SK-N-SH (cell line): ENCODE data around the gene PRELID1. TPM values are rescaled to one million over a fixed set of nuclear protein-coding genes. Genes with fewer than 3 reads are reported as not detected.

ENCODE experiments used
- CTCF ChIA-PET: fragments of 300-600, 350-600 bp; formaldehyde crosslinking; extraction: SDS; loops from one replicate; lab custom pipeline; 2021; lab: Yijun Ruan, JAX
- POLR2A ChIA-PET: fragments of 350-600 bp; sonication (Branson Sonifier 250); formaldehyde crosslinking; extraction: SDS; loops from one replicate; lab custom pipeline; 2020; ENCODE audit warnings: antibody characterized with exemption, inconsistent platforms; lab: Yijun Ruan, JAX
- DNase-seq: peaks from one replicate; pipeline ENCODE4 v3.0.0; 2012
- H2AFZ ChIP-seq: fragments of 200-600 bp; sonication (generic); 2 replicates; pipeline ENCODE4 v1.8.1; 2016; ENCODE audit warnings: antibody characterized with exemption, mild to moderate bottlenecking, low read depth
- H3F3A ChIP-seq: fragments of 200-600 bp; sonication (generic); replicated peaks from 2 replicates; pipeline ENCODE3; 2016; ENCODE audit warnings: antibody characterized with exemption, mild to moderate bottlenecking; ENCODE audit not compliant: insufficient read depth
- H3K27ac ChIP-seq, 2 experiments: fragments of 200-500 bp in 1 of 2; fragments of 200-600 bp in 1 of 2; sonication (Bioruptor generic) in 1 of 2; sonication (generic), shearing (Covaris generic) in 1 of 2; 2 replicates each; pipeline versions ENCODE4 v1.5.1 to v1.6.1; 2014 to 2016; ENCODE audit warnings: low read depth in 2 of 2, inconsistent platforms in 1 of 2, low read length in 1 of 2, mild to moderate bottlenecking in 1 of 2, mixed read lengths in 1 of 2
- H3K27me3 ChIP-seq: fragments of 200-600 bp; sonication (generic), shearing (Covaris generic); 2 replicates; pipeline ENCODE4 v1.6.1; 2016; ENCODE audit warnings: mixed run types; ENCODE audit not compliant: insufficient read depth
- H3K36me3 ChIP-seq, 2 experiments: fragments of 200-500 bp in 1 of 2; fragments of 200-600 bp in 1 of 2; sonication (Bioruptor generic) in 1 of 2; sonication (generic) in 1 of 2; replicated peaks in 1 of 2; 2 replicates each; pipeline versions ENCODE3 to v1.5.1; 2014 to 2016; ENCODE audit warnings: low read length in 1 of 2, mild to moderate bottlenecking in 1 of 2; ENCODE audit not compliant: insufficient read depth in 2 of 2, control insufficient read depth in 1 of 2
- H3K4me1 ChIP-seq, 2 experiments: fragments of 200-500 bp in 1 of 2; fragments of 200-600 bp in 1 of 2; sonication (Bioruptor generic) in 1 of 2; sonication (generic), shearing (Covaris generic) in 1 of 2; 2 replicates each; pipeline versions ENCODE4 v1.5.1 to v1.6.1; 2014 to 2016; ENCODE audit warnings: low read depth in 1 of 2, low read length in 1 of 2, mixed run types in 1 of 2; ENCODE audit not compliant: insufficient read depth in 2 of 2, control insufficient read depth in 1 of 2
- H3K4me2 ChIP-seq: fragments of 200-600 bp; sonication (generic), shearing (Covaris generic); 2 replicates; pipeline ENCODE4 v1.6.1; 2017; ENCODE audit warnings: mixed run types
- H3K4me3 ChIP-seq, 2 experiments: fragments of 200-500 bp in 1 of 2; fragments of 200-600 bp in 1 of 2; sonication (Bioruptor generic) in 1 of 2; sonication (generic), shearing (Covaris generic) in 1 of 2; 2 replicates each; pipeline versions ENCODE4 v1.5.1 to v1.8.1; 2014 to 2016; ENCODE audit warnings: low read depth in 2 of 2, inconsistent platforms in 1 of 2, low read length in 1 of 2, mild to moderate bottlenecking in 1 of 2, mixed read lengths in 1 of 2, moderate library complexity in 1 of 2
- H3K79me2 ChIP-seq: fragments of 200-600 bp; sonication (generic); 2 replicates; pipeline ENCODE4 v1.8.1; 2017; ENCODE audit warnings: mild to moderate bottlenecking; ENCODE audit not compliant: insufficient read depth
- H3K9ac ChIP-seq: fragments of 200-600 bp; sonication (generic); 2 replicates; pipeline ENCODE4 v1.6.1; 2017; ENCODE audit warnings: mixed run types
- H3K9me2 ChIP-seq: fragments of 200-600 bp; sonication (generic); 2 replicates; pipeline ENCODE4 v1.6.1; 2017; ENCODE audit warnings: mixed run types
- H3K9me3 ChIP-seq: fragments of 200-600 bp; sonication (generic); 2 replicates; pipeline ENCODE4 v1.6.1; 2017; ENCODE audit warnings: mixed run types, mild to moderate bottlenecking, moderate library complexity
- H4K20me1 ChIP-seq: fragments of 200-600 bp; sonication (generic); 2 replicates; pipeline ENCODE4 v1.6.1; 2017; ENCODE audit warnings: mild to moderate bottlenecking, mixed run types; ENCODE audit not compliant: insufficient read depth
- CHD2 ChIP-seq: fragments of 150-350 bp; IDR thresholded peaks from 2 replicates; pipeline ENCODE4 v1.6.1; 2018; ENCODE audit warnings: low read length; ENCODE audit not compliant: partially characterized antibody
- CTCF ChIP-seq: fragments of 200-600 bp; sonication (generic); IDR thresholded peaks from 2 replicates; pipeline ENCODE4 v1.6.1; 2017; ENCODE audit warnings: antibody characterized with exemption, mild to moderate bottlenecking, moderate library complexity
- FOXM1 ChIP-seq: IDR thresholded peaks from 2 replicates; pipeline ENCODE4 v1.4.0; 2012; ENCODE audit warnings: low read depth, mild to moderate bottlenecking
- GABPA ChIP-seq: IDR thresholded peaks from 2 replicates; pipeline ENCODE4 v1.4.0; 2012; ENCODE audit warnings: low read depth, mild to moderate bottlenecking
- GATA2 ChIP-seq: sonication (generic); formaldehyde crosslinking; IDR thresholded peaks from 2 replicates; pipeline ENCODE4 v1.5.0; 2020; ENCODE audit warnings: mild to moderate bottlenecking, missing genetic modification reagents
- IRF3 ChIP-seq: fragments of 150-350 bp; IDR thresholded peaks from 2 replicates; pipeline ENCODE4 v1.6.1; 2016; ENCODE audit warnings: mild to moderate bottlenecking, low read depth, low read length
- MAX ChIP-seq: IDR thresholded peaks from 2 replicates; pipeline ENCODE4 v1.4.0; 2012; ENCODE audit warnings: low read depth
- MEF2A ChIP-seq: IDR thresholded peaks from 2 replicates; pipeline ENCODE4 v1.4.0; 2012; ENCODE audit warnings: low read depth, borderline replicate concordance
- REST ChIP-seq: IDR thresholded peaks from 2 replicates; pipeline ENCODE4 v1.6.1; 2012; ENCODE audit warnings: mild to moderate bottlenecking, low read depth, low read length, moderate library complexity
- SIN3A ChIP-seq: IDR thresholded peaks from 2 replicates; pipeline ENCODE4 v1.6.1; 2012; ENCODE audit warnings: low read depth, mild to moderate bottlenecking, low read length, moderate library complexity, borderline replicate concordance
- SMC3 ChIP-seq: IDR thresholded peaks from 2 replicates; pipeline ENCODE4 v1.6.1; 2012; ENCODE audit warnings: low read depth, low read length, improper control_type of control experiment
- TCF12 ChIP-seq: IDR thresholded peaks from 2 replicates; pipeline ENCODE4 v1.4.0; 2012
- USF1 ChIP-seq: IDR thresholded peaks from 2 replicates; pipeline ENCODE4 v1.4.0; 2012; ENCODE audit warnings: low read depth, borderline replicate concordance
- ZBTB33 ChIP-seq: IDR thresholded peaks from 2 replicates; pipeline ENCODE4 v1.4.0; 2012; ENCODE audit warnings: low read depth, borderline replicate concordance
- WGBS: methylation state at CpG from one replicate; pipeline ENCODE4 v1.1.6; 2017; ENCODE audit warnings: low lambda C conversion rate; 5-methylcytosine and 5-hydroxymethylcytosine counted together
- polyA plus RNA-seq, 3 experiments: library from polyadenylated mRNA; depleted of rRNA; stranded (reverse); fragments of >200 nt; gene quantifications; 2 replicates each; pipeline ENCODE4 v1.2.3, GENCODE V29; 2012

The PRELID1 gene
- polyA plus RNA-seq, 1 of the 3 experiments (the other 2 are of a cell fraction): 344 TPM

- TF ChIP-seq REST: no peak
- no peak for TF ChIP-seq USF1
- no peak for TF ChIP-seq IRF3
- TF ChIP-seq FOXM1: no peak
These were observed 26.3 kb downstream of the PRELID1 start (continued) for GRCh38 chr5:177329883-177330282.

GRCh38 chr5:177330991-177331842 lies 27.6 kb downstream of the PRELID1 start:
- H3K36me3 ChIP-seq: peaks cover 3 to 68% of the 10 kb centered on the region in 2 experiments
- 0 out of 4 replicates have a peak, but pooled peaks cover 0 to 2% of the 10 kb centered on the region in 2 experiments for H3K4me1 ChIP-seq
- no peaks in the 10 kb centered on the region for H3K9me3 ChIP-seq
- no peak overlapping the region for H3K4me3 ChIP-seq
- no peak overlapping the region for H2AFZ ChIP-seq
- no peak overlapping the region for H3K4me2 ChIP-seq
- no peaks in the 10 kb centered on the region for H4K20me1 ChIP-seq
- H3K27me3 ChIP-seq: no peaks in the 10 kb centered on the region
- H3K9ac ChIP-seq: no peak overlapping the region
- no peak for DNase-seq
- H3K79me2 ChIP-seq: no peaks in the 10 kb centered on the region; the same call in 1 of the 2 replicates
- H3F3A ChIP-seq: no peaks in the 10 kb centered on the region
- no peaks in the 10 kb centered on the region for H3K9me2 ChIP-seq
- ChIA-PET POLR2A (no interaction called here), CTCF (interaction anchor here (5.8 kb wide), 1 partner anchor 13 kb away, joined by 31 read pairs; no protein-coding TSS in a partner anchor)
- WGBS: 96% methylated on average over 26 of the region's 27 CpGs
- no peak overlapping the region for H3K27ac ChIP-seq
- TF ChIP-seq CTCF: no peak
- TF ChIP-seq REST: no peak
- no peak for TF ChIP-seq SIN3A
- no peak for TF ChIP-seq MEF2A
- TF ChIP-seq SMC3: no peak
- no peak for TF ChIP-seq ZBTB33
- no peak for TF ChIP-seq MAX
- no peak for TF ChIP-seq GABPA
- TF ChIP-seq TCF12: no peak
- TF ChIP-seq CHD2: no peak
- no peak for TF ChIP-seq GATA2 (CRISPR knock-in tag)
